GM19043 (cell line): Measurements from ENCODE around the gene ZNF146.
"Not testable (repeated sequence)": the region's sequence is repeated elsewhere in the genome, so short reads cannot be mapped to it uniquely, and the experiment has no call there.

ENCODE experiments used
- ATAC-seq: cut with Tn5 transposase; IDR thresholded peaks from one replicate; pipeline ENCODE4 v1.9.1; 2021; ENCODE audit warnings: low read depth; ENCODE audit not compliant: unreplicated experiment

The ZNF146 gene

DNA sequence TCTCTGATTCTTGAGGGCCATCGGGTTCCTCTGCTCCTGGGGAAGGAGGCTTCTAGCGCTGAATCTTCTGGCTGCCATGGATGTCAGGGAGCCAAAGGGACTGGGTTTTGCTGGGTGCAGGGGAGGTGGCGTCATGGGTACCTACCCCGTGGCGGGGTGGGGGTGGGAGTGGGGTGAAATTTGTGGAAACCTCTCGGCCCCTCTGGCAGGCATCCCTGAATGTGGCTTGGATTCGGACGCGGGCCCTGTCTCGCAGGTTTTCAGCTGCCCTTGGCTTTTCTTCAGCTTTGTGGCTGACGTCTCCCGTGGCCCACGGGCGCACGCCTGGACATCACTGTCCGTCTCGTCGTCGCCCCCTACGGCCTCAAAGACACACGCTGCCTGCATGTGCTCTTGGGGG, 53.2 kb downstream of the ZNF146 start:
- not testable (repeated sequence) for ATAC-seq

GRCh38 chr19:36268591-36268990, 53.7 kb downstream of the ZNF146 start:
- not testable (repeated sequence) for ATAC-seq

GRCh38 chr19:36269295-36269694, 54.4 kb downstream of the ZNF146 start:
- not testable (repeated sequence) for ATAC-seq
